ENCODE results near the gene RIPPLY2.
"Not testable (repeated sequence)": the region's sequence is repeated elsewhere in the genome, so short reads cannot be mapped to it uniquely, and the experiment has no call there.

RIPPLY2 gene

GRCh38 chr6:83872386-83873118, 19.4 kb downstream of the RIPPLY2 start:
- peaks cover 32% of the 10 kb centered on the region for H3K36me3 Mint-ChIP-seq (ENCODE audit: low read depth)
- H3K4me1 Mint-ChIP-seq (ENCODE audit: low read depth), result peaks cover 41% of the 10 kb centered on the region
- no peak overlapping the region for H3K4me3 Mint-ChIP-seq
- peaks cover 4% of the 10 kb centered on the region for H3K9me3 Mint-ChIP-seq
- DNase-seq, result no peak
- H3K27me3 Mint-ChIP-seq, result no peaks in the 10 kb centered on the region
- no peak overlapping the region for H3K27ac Mint-ChIP-seq

DNA sequence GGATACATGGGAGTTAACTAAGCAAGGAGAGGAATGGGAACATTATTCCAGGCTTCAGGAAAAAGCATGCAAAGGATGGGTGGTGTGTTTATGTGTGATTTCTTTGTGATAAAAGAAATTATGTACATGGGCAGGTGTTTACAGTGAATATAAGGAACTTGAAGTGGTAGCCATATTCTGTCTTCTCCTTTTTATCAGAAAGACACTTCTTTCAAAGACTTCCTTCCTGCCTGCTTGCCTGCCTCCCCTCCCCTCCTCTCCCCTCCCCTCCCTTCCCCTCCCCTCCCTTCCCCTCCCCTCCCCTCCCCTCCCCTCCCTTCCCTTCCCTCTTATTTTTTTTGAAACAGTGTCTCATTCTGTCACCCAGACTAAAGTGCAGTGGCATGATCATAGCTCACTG, 20.7 kb downstream of the RIPPLY2 start:
- no peak overlapping the region for H3K4me3 Mint-ChIP-seq
- H3K27me3 Mint-ChIP-seq, result no peaks in the 10 kb centered on the region
- no peak for DNase-seq
- H3K9me3 Mint-ChIP-seq, result no peaks in the 10 kb centered on the region
- no peak overlapping the region for H3K27ac Mint-ChIP-seq
- H3K4me1 Mint-ChIP-seq (ENCODE audit: low read depth), result peaks cover 44% of the 10 kb centered on the region
- H3K36me3 Mint-ChIP-seq (ENCODE audit: low read depth), result peaks cover 19% of the 10 kb centered on the region

DNA sequence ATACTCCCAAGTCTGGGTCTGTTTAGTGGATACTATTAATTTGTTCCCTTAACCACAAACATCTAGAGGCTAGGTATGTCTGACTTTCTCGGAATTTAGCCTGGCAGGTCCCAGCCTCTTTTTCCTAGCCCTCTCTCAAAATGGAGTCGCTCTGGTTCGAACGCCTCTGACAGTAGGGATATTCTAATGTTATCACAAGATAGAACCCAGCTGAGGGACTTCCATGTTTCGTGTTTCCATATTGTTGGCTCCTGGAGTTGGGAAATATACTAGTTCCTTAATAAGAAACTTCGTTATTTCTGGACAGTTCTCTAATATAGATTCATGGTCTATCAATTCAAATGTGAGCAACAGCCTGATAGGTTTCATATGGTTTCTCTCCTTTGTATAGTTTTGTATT, 22.7 kb downstream of the RIPPLY2 start:
- Mint-ChIP-seq H3K4me3 (no peak overlapping the region), H3K4me1 (ENCODE audit: low read depth) (peaks cover 55% of the 10 kb centered on the region), H3K36me3 (ENCODE audit: low read depth) (peaks cover 6% of the 10 kb centered on the region), H3K27me3 (no peaks in the 10 kb centered on the region), H3K9me3 (no peaks in the 10 kb centered on the region), H3K27ac (no peak overlapping the region)
- no peak for DNase-seq

DNA sequence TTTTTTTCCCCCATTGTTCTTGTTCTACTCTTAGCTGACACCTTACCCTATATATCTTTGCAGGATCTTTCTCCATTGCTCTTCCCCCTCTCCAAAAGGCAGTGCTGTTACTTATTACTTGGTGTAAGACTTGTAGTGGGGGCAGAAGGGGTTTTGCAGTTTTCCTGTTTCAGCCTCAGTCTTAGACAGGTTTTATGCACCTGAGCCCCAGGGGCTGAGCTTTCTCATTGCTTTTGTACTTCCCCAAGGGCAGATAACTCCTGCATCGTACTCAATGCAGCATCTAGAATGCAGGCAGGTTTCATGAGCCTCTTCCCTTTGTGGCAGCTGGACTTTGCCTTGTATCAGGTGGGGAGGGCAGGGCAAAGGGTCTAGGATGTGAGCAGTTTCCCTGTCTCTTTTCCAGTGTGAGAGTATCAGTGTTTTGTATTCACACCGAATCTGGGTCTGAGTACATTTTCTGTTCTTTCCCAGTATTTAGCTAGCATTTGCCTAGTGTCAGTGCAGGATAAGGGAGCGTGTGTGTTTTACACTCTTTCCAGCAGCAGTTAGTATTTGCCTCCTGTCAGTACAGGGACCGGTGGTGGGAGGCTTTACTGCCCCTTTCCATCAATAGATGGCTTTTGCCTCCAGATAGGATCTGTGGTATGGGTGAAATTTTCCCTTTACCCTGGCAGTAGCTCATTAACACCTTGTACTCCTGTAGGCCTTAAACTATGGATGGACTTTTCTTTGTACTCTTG, 25.9 kb downstream of the RIPPLY2 start:
- Mint-ChIP-seq H3K9me3 (no peaks in the 10 kb centered on the region), H3K4me1 (ENCODE audit: low read depth) (peaks cover 38% of the 10 kb centered on the region), H3K27ac (no peak overlapping the region), H3K27me3 (no peaks in the 10 kb centered on the region), H3K4me3 (no peak overlapping the region), H3K36me3 (ENCODE audit: low read depth) (peaks cover 6% of the 10 kb centered on the region)
- DNase-seq, result no peak

- peaks cover 3% of the 10 kb centered on the region for H3K36me3 Mint-ChIP-seq (ENCODE audit: low read depth)
- no peaks in the 10 kb centered on the region for H3K27me3 Mint-ChIP-seq
- H3K4me1 Mint-ChIP-seq (ENCODE audit: low read depth), result peaks cover 40% of the 10 kb centered on the region
- DNase-seq, result no peak
- no peak overlapping the region for H3K27ac Mint-ChIP-seq
- no peaks in the 10 kb centered on the region for H3K9me3 Mint-ChIP-seq
- no peak overlapping the region for H3K4me3 Mint-ChIP-seq
Observed at GRCh38 chr6:83879746-83880145, 26.6 kb downstream of the RIPPLY2 start.

DNA sequence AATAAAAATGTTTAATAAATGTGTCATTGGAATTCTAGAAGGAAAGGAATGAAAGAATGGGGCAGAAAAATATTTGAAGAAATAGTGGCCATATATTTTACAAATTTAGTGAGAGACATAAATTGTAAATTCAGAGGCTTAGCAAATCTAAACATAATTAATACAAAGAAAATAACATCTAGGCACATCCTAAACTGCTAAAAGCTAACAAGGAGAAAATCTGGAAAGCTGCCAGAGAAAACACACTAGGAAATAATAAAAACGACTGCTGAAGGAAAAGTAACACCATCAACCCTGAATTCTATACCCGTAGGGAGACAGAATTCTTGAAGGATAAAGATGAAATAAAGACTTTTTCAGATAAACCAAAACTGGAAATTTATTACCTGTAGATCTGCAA, 30.1 kb downstream of the RIPPLY2 start:
- H3K4me3 Mint-ChIP-seq, result no peak overlapping the region
- peaks cover 3% of the 10 kb centered on the region for H3K36me3 Mint-ChIP-seq (ENCODE audit: low read depth)
- no peak overlapping the region for H3K27ac Mint-ChIP-seq
- no peaks in the 10 kb centered on the region for H3K27me3 Mint-ChIP-seq
- DNase-seq, result no peak
- H3K9me3 Mint-ChIP-seq, result no peaks in the 10 kb centered on the region
- peaks cover 29% of the 10 kb centered on the region for H3K4me1 Mint-ChIP-seq (ENCODE audit: low read depth)

DNA sequence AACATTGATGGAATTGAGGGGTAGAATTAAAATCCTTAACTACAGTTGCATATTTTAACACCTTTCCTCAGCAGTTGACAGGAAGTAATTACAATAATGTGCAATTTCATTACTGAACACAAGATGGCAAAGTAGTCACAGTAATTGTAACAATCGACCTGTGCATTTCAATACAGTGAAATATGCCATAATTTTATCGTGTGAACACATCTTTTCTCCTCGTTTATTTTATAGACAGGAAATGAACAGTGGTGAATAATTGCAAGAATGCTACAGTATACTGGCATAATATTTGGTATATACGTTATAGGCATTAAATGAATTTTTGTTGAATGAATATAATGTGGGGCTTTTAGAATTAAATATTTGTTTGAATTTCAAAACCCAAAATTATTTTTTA, 31.4 kb downstream of the RIPPLY2 start:
- Mint-ChIP-seq H3K4me1 (ENCODE audit: low read depth) (peaks cover 21% of the 10 kb centered on the region), H3K36me3 (ENCODE audit: low read depth) (peaks cover 3% of the 10 kb centered on the region), H3K27ac (no peak overlapping the region), H3K9me3 (no peaks in the 10 kb centered on the region), H3K4me3 (no peak overlapping the region), H3K27me3 (no peaks in the 10 kb centered on the region)
- no peak for DNase-seq

DNA sequence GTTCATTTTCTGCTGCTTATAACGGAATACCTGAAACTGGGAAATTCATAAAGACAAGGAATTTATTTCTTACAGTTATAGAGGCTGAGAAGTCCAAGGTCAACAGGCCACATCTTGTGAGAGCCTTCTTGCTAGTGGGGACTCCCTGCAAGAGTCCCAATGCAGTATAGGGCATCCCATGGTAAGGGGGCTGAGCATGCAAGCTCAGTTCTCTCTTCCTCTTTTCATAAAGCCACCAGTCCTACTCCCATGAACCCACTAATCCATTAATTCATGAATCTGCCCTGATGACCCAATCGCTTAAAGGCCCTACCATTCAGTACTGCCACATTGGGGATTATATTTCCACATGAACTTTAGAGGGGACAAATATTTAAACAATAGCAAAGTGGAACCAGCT, 32.8 kb downstream of the RIPPLY2 start:
- Mint-ChIP-seq H3K36me3 (ENCODE audit: low read depth) (peaks cover 4% of the 10 kb centered on the region), H3K27ac (no peak overlapping the region), H3K4me3 (no peak overlapping the region), H3K27me3 (no peaks in the 10 kb centered on the region), H3K9me3 (no peaks in the 10 kb centered on the region), H3K4me1 (ENCODE audit: low read depth) (peaks cover 14% of the 10 kb centered on the region)
- DNase-seq, result no peak

- Mint-ChIP-seq H3K4me1 (ENCODE audit: low read depth) (peaks cover 33% of the 10 kb centered on the region), H3K36me3 (ENCODE audit: low read depth) (peaks cover 16% of the 10 kb centered on the region), H3K27me3 (no peaks in the 10 kb centered on the region)
Observed at GRCh38 chr6:83889621-83890020, 36.5 kb downstream of the RIPPLY2 start.

DNA sequence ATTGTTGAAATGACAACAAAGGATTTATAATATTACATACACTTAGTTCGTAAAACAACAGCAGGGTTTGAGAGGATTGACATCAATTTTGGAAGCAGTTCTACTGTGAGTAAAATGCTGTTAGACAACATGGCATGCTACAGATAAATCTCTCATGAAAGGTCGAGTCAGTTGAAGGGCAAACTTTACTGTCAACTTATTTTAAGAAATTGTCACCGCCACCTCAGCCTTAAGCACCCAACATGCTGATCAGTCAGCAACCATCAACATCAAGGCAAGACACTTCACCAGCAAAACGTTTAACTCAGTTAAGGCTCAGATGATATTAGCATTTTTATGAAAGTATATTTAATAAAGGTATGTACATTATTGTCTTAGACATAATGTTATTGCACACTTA, 37.4 kb downstream of the RIPPLY2 start:
- no peak overlapping the region for H3K4me3 Mint-ChIP-seq
- H3K36me3 Mint-ChIP-seq (ENCODE audit: low read depth), result peaks cover 24% of the 10 kb centered on the region
- no peaks in the 10 kb centered on the region for H3K27me3 Mint-ChIP-seq
- peaks cover 33% of the 10 kb centered on the region for H3K4me1 Mint-ChIP-seq (ENCODE audit: low read depth)
- no peak overlapping the region for H3K27ac Mint-ChIP-seq
- no peaks in the 10 kb centered on the region for H3K9me3 Mint-ChIP-seq
- DNase-seq, result no peak

More at GRCh38 chr6:83889621-83890020, 36.5 kb downstream of the RIPPLY2 start:
- Mint-ChIP-seq H3K9me3 (no peaks in the 10 kb centered on the region), H3K27ac (no peak overlapping the region), H3K4me3 (no peak overlapping the region)
- DNase-seq, result no peak

DNA sequence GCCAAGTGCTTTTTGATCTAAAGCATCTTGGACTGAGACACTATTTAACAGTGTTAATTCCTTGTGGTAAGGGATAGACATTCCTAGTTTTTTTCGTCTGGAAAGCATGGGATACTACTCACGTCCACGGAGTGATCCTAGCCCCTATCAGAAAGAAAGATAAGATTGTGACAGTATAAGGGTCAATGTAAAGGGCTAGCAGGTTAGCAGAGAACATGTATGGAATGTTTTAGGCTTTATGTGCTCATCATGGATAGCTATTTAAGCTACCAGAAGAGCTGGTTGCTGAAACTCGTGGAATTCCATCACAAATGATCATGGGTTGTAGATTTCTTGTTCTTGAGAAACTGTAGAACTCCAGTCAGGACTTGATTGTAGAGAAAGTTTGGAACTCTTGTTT, 38.4 kb downstream of the RIPPLY2 start:
- no peak overlapping the region for H3K4me3 Mint-ChIP-seq
- H3K27ac Mint-ChIP-seq, result no peak overlapping the region
- H3K9me3 Mint-ChIP-seq, result no peaks in the 10 kb centered on the region
- peaks cover 32% of the 10 kb centered on the region for H3K36me3 Mint-ChIP-seq (ENCODE audit: low read depth)
- peaks cover 32% of the 10 kb centered on the region for H3K4me1 Mint-ChIP-seq (ENCODE audit: low read depth)
- DNase-seq, result no peak
- no peaks in the 10 kb centered on the region for H3K27me3 Mint-ChIP-seq

- Mint-ChIP-seq H3K9me3 (no peaks in the 10 kb centered on the region), H3K27me3 (no peaks in the 10 kb centered on the region), H3K27ac (no peak overlapping the region), H3K4me3 (no peak overlapping the region), H3K36me3 (ENCODE audit: low read depth) (peaks cover 43% of the 10 kb centered on the region), H3K4me1 (ENCODE audit: low read depth) (peaks cover 32% of the 10 kb centered on the region)
- no peak for DNase-seq
Observed at GRCh38 chr6:83893024-83893423, 39.9 kb downstream of the RIPPLY2 start.

GRCh38 chr6:83897094-83897493, 43.9 kb downstream of the RIPPLY2 start:
- H3K27ac Mint-ChIP-seq, result not testable (repeated sequence)
- H3K36me3 Mint-ChIP-seq (ENCODE audit: low read depth), result peaks cover 65% of the 10 kb centered on the region

DNA sequence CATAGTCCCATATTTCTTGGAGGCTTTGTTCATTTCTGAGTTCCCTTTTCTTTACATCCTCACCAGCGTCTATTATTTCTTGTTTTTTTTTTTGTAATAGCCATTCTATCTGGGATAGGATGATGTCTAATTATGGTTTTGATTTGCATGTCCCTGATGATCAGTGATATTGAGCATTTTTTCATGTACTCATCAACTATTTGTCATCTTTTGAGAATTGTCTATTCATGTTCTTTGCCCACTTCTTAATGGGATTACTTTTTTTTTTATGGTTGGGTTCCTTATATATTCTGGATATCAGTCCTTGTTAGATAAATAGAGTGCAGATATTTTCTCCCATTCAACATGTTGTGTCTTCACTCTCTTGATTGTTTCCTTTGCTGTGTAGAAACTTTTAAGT, 48.5 kb downstream of the RIPPLY2 start:
- peaks cover 72% of the 10 kb centered on the region for H3K36me3 Mint-ChIP-seq (ENCODE audit: low read depth)
- no peak overlapping the region for H3K27ac Mint-ChIP-seq
- no peak overlapping the region for H3K4me3 Mint-ChIP-seq
- H3K27me3 Mint-ChIP-seq, result no peaks in the 10 kb centered on the region
- peaks cover 34% of the 10 kb centered on the region for H3K9me3 Mint-ChIP-seq
- DNase-seq, result no peak
- peaks cover 37% of the 10 kb centered on the region for H3K4me1 Mint-ChIP-seq (ENCODE audit: low read depth)

More at GRCh38 chr6:83897094-83897493, 43.9 kb downstream of the RIPPLY2 start:
- not testable (repeated sequence) for H3K4me3 Mint-ChIP-seq, DNase-seq, H3K9me3 Mint-ChIP-seq, H3K27me3 Mint-ChIP-seq
- H3K4me1 Mint-ChIP-seq (ENCODE audit: low read depth), result peaks cover 33% of the 10 kb centered on the region

- peaks cover 46% of the 10 kb centered on the region for H3K4me1 Mint-ChIP-seq (ENCODE audit: low read depth)
- DNase-seq, result no peak
- H3K27me3 Mint-ChIP-seq, result no peaks in the 10 kb centered on the region
- H3K4me3 Mint-ChIP-seq, result no peak overlapping the region
- no peak overlapping the region for H3K27ac Mint-ChIP-seq
- H3K36me3 Mint-ChIP-seq (ENCODE audit: low read depth), result peaks cover 73% of the 10 kb centered on the region
- H3K9me3 Mint-ChIP-seq, result peaks cover 34% of the 10 kb centered on the region
Observed at GRCh38 chr6:83904395-83904794, 51.2 kb downstream of the RIPPLY2 start.
